ENCODE results near the gene SORCS2.

DNA sequence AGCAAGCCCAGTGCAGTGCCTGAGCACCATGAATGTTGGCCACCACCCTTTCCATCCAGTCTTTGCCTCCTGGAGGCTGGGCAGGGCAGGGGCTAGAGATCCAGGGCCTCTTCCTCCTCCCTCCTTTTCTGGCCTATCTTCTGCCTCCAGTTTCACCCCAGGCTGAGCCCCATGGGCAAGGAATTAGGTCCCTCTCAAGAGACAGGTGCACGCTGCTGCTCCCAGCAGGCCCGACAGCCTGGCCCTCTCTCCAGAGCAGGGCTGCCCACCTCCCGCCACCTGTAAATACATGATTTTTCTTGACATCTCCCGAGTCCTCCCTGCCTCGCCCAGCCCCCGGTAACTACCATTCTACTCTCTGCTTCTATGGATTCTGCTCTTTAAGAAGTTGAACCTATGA, 299.6 kb downstream of the SORCS2 start:
- TF ChIP-seq, protein P1, sequence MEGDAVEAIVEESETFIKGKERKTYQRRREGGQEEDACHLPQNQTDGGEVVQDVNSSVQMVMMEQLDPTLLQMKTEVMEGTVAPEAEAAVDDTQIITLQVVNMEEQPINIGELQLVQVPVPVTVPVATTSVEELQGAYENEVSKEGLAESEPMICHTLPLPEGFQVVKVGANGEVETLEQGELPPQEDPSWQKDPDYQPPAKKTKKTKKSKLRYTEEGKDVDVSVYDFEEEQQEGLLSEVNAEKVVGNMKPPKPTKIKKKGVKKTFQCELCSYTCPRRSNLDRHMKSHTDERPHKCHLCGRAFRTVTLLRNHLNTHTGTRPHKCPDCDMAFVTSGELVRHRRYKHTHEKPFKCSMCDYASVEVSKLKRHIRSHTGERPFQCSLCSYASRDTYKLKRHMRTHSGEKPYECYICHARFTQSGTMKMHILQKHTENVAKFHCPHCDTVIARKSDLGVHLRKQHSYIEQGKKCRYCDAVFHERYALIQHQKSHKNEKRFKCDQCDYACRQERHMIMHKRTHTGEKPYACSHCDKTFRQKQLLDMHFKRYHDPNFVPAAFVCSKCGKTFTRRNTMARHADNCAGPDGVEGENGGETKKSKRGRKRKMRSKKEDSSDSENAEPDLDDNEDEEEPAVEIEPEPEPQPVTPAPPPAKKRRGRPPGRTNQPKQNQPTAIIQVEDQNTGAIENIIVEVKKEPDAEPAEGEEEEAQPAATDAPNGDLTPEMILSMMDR (optimal IDR thresholded peaks at IDR 0.05 in 1 of 3, IDR thresholded peaks at IDR 0.05 in 1 of 3, conservative IDR thresholded peaks at IDR 0.05 in 1 of 3; ENCODE audit: extremely low read depth in 1 of 3, insufficient read depth in 2 of 3, low read length in 3 of 3): no peak
- no peak for TF ChIP-seq EZH2 (IDR thresholded peaks at IDR 0.05; ENCODE audit: low read length)

Data from keratinocyte (primary cell).